HG03064 (cell line): ENCODE measurements around the gene KDELR3.
A peak's percentile ranks its signal among the peaks of the same experiment; 100 is the strongest.

Experiments used
- ATAC-seq: cut with Tn5 transposase; IDR thresholded peaks from one replicate; pipeline ENCODE4 v1.9.1; 2021; ENCODE audit warnings: low read depth; ENCODE audit not compliant: unreplicated experiment

KDELR3 gene

GRCh38 chr22:38506118-38506962, 38.4 kb downstream of the KDELR3 start, which contains the start of gene DDX17:
Gene DDX17, minus strand, starts transcription at chr22:38506311.
- ATAC-seq: peak; percentile 73

DNA sequence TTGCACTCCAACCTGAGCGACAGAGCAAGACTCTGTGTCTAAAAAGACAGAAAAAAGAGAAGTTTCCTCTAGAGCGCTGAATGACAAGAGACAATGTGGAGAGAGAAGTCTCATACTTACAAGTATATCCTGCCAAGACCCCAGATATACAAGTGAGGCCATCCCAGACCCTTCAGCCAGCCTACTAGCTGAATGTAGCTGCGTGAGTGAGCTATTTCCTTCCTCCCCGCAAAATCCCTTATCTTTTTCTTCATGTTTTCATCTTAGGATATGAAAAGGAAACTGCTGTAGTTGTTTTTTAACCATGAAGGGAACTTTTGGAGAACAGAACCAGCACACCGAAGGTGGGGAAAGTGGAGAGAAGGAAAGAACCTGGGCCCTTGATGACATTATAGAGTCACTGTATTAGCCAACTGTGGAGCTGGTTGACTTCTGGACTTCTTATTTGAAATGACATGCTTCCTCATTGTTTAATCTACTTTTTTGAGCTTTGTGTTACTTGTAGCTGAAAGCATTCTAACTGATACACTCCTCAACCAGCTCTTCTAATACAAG, 42.6 kb downstream of the KDELR3 start:
- ATAC-seq: no peak

DNA sequence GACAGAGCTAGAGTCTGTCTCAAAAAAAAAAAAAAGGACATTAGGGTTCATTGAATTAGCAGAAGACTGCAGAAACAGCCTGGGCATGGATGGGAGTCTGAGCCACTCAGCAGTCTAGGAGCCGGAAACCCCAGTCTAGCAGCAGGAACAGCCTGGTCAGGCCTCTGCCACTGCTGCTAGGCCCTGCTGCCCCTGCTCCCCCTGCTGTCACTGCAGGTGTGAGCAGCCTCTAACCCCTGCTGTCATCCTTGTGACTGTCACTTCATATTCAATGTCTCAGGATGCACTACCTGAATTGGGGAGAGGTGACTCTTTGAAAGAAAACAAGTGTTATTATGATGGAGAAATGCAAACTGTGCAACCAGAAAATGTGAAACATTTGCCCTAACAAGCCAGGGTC, 45.2 kb downstream of the KDELR3 start:
- no peak for ATAC-seq

GRCh38 chr22:38518620-38519019, 50.7 kb downstream of the KDELR3 start:
- no peak for ATAC-seq

- ATAC-seq: no peak
These were observed 51.8 kb downstream of the KDELR3 start for GRCh38 chr22:38519453-38520250.

DNA sequence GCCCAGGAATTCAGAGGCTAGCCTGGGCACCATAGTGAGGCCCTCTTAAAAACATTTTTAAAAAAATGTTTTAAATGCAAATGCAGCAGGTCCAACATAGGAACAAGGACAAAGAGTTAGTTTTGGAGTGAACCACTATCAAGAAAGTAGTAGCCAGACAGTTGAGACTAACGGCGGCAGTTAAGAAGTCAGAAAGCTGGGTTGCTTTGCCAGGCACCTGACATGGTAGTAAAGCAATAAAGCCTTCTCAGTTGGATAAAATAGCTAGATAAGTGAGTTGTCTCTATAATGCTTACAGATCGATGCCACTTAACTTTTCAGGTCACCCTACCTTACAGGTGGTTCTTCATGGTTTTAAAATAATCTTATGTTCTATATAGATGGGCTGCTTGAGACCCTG, 55.1 kb downstream of the KDELR3 start:
- no peak for ATAC-seq

DNA sequence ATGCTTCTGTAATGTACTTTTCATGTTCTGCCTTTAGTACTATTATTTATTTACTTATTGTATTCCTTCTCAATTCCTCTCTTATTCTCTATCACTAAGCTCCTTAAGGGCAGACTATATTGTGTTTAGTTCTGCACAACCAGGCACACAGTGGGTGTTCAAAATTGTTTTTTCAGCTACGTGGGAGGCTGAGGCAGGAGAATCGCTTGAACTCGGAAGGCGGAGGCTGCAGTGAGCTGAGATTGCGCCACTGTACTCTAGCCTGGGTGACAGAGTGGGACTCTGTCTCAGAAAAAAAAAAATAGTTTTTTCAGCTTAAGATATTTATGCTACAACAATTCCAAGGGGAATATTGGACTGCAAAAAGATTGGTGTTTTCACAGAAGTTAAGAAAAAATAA, 55.6 kb downstream of the KDELR3 start:
- ATAC-seq: no peak

DNA sequence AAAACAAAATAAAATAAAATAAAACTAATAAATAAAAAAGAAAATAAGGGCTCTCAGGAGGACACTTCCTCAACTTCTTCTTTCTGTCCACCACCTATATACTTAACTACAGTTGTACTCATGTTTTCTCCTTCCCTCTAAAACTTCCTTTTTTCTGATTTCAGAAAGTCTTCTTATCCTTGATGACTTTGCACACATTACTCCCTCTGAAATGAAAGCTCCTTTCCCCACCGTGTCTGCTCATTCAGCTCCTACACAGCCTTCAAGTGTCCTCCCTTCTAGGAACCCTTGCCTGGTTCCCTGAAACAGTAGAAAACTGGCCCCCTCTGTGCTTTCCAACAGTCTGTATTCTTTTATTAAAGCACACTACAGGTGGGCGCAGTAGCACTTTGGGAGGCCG, 56.5 kb downstream of the KDELR3 start:
- ATAC-seq: no peak

GRCh38 chr22:38531251-38531938, 63.5 kb downstream of the KDELR3 start:
- ATAC-seq: no peak
